Measurements from ENCODE around the gene ZNF124. TPM values are rescaled to one million over a fixed set of nuclear protein-coding genes. Genes with fewer than 3 reads are reported as not detected.
"Not testable (repeated sequence)": the region's sequence is repeated elsewhere in the genome, so short reads cannot be mapped to it uniquely, and the experiment has no call there.

ZNF124 gene
- 56.8 and 82.3 TPM in 2 replicates for total RNA-seq (2014; rRNA removed; shearing (Covaris generic); ENCODE audit: low replicate concordance)

DNA sequence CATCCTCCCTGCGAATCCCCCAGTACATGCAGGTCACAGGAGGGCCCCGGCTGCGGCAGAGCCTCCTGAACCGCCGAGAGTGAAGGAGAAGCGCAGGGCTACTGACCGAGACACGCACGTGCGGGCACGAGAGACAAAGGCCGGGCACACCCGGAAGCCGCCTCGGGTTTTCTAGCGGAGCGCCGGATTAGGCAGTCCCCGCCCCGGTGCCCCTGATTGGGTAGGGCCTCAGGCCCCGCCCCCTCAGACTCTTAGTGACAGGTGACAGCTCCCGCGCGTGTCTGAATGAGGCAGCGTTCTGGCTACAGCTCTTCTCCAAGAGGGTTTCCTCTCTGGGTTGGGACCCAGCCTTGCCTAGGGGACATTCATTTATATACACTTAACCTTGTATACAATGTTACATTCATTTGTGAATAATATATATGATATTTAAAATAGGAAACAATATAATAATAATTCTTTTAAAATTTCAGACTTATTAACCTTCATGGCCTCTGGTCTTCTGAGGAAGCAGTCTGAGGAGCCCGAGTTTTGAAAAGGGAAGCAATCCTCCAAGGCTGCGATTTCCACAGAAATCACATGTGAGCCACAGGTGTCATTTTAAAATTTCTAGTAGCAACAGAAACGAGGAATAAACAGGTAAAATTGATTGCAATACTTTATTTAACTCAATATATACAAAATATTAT, at the start of gene ZNF124:
Gene ZNF124 (minus strand): TSS at position 146 of the 689 bp plus-strand sequence. CDS start 143 bp downstream, at position 3.
- DNase-seq, H3K27me3 ChIP-seq: not testable (repeated sequence)
- Histone ChIP-seq H3K9me3 (peaks cover 13% of the 10 kb centered on the region), H3K36me3 (peaks cover 17% of the 10 kb centered on the region), H3K4me3 (peak within 1 kb of the TSS; percentile 21)

DNA sequence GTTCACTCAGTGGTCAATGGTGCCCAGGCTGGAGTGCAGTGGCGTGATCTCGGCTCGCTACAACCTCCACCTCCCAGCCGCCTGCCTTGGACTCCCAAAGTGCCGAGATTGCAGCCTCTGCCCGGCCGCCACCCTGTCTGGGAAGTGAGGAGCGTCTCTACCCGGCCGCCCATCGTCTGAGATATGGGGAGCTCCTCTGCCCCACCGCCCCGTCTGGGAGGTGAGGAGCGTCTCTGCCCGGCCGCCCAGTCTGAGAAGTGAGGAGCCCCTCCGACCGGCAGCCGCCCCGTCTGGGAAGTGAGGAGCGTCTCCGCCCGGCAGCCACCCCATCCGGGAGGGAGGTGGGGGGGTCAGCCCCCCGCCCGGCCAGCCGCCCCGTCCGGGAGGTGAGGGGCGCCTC, 48.5 kb upstream of the ZNF124 start:
- H3K4me3 ChIP-seq, H3K36me3 ChIP-seq, DNase-seq: not testable (repeated sequence)
- Histone ChIP-seq H3K9me3 (peaks cover 10% of the 10 kb centered on the region; the same call in 1 of the 2 replicates), H3K27me3 (peaks cover 11% of the 10 kb centered on the region)

DNA sequence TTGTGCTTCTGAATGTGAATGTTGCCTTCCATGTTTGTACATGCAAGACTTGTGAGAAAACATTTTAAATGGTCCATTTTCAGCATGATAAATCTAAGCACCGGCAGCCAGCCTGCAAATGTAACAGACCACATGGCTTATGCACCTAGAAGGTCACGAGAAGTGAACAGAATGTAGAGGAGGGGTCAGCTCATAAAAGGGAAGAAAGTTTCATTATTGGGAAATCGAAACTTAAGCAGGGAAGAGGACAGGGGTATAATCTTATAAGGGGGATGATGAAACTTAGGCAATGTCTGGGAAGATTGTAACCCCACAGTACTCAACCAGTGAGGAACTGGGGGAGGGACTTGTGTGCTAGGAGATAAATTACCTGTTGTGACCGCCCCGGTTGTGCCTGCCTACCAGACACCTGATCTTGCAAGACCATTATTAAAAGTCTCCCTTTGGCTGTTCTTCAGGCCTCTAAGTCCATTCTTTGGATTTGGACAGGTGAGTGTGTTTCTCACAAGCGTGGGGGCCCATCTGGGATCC, 46.4 kb upstream of the ZNF124 start:
- H3K9me3 ChIP-seq, result no peaks in the 10 kb centered on the region; the same call in 1 of the 2 replicates
- no peak for DNase-seq
- H3K27me3 ChIP-seq, result peaks cover 22% of the 10 kb centered on the region
- H3K4me3 ChIP-seq, result no peak overlapping the region
- no peaks in the 10 kb centered on the region for H3K36me3 ChIP-seq

DNA sequence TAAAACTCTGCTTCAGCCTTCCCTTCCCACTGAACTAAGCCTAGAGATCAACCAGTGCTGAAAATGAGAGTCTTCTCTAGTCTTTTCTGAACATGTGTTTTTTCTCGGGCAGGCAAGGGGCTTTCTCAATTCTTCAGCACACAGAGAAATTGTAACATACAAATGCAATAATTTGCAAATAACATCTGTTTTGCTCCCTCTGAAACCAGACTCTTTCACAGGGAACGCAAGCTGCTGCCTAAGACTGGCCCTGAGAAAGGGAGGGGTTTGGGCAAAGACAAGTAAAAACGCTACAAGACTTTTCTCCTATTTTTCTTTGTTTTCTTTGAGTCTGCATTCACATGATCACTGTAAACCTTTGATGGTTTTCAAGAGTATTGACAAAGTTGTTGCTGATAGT, 44.4 kb upstream of the ZNF124 start:
- DNase-seq, result no peak
- Histone ChIP-seq H3K4me3 (no peak overlapping the region), H3K36me3 (no peaks in the 10 kb centered on the region), H3K9me3 (no peaks in the 10 kb centered on the region; the same call in 1 of the 2 replicates), H3K27me3 (peaks cover 22% of the 10 kb centered on the region)

DNA sequence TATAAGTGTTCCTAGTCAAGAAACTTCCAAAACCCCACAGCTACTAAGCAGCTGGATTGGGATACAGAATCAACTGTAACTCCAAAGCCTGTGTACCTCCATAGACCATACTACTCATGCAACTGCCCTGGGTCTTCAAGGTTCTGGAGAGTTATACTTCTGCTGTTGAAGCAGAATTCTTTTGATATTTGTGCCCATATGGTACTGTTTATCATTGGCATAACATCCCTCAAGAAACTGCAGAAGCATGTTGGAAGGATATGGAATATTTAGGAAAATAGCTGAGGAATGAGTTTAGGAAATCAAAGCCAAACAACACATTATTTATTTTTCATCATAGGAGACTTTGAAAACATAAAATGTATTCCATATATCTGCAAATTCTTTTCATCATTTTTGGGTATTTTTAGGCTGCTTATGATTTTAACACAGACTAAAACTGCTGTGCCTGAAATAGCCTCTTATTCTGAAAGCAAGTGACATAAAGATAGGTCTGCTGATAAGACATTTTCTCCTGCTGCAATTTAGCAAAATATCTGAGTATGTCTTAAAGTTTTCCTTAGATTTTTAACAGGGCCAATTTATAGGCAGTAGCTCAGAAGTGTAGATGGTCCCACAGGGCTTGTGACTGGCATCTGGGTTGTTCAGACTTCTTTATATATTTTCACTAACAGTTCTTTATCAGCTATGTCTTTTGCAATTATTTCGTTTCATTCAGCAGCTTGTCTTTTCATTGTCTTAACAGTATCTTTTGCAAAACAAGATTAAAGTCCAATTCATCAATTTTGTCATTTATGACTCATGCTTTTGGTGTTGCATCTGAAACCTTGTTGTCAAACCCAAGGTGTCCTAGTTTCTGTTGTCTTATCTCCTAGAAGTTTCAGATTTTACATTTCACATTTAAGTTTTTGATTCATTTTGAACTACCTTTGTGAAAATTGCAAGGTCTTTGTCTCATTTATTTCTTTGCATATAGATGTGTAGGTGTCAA, 41.1 kb upstream of the ZNF124 start:
- no peak for DNase-seq
- no peak overlapping the region for H3K4me3 ChIP-seq

DNA sequence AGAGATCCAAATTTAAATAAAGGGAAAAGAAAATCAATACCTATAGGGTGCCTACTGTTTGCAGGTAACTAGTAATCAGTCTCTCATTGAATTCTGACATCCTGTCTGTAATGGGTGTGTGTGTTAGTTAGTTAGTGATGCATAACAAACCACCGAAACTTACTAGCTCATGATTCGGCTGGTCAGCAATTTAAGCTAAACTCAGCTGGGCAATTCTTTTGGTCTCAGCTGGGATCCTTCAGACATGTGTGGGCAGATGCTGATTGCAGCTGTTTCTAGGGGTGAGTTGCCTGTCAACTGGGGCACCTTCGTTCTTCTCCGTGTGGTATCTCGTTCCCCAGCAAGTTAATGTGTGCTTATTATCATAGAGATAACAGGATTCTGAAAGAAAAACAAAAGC, 40.2 kb upstream of the ZNF124 start:
- peaks cover 3% of the 10 kb centered on the region; the same call in 1 of the 2 replicates for H3K9me3 ChIP-seq
- H3K36me3 ChIP-seq, result peaks cover 24% of the 10 kb centered on the region
- no peak for DNase-seq
- H3K4me3 ChIP-seq, result no peak overlapping the region
- H3K27me3 ChIP-seq, result peaks cover 22% of the 10 kb centered on the region

More for the DNA sequence above, 41.1 kb upstream of the ZNF124 start:
- H3K36me3 ChIP-seq, result peaks cover 14% of the 10 kb centered on the region
- H3K27me3 ChIP-seq, result peaks cover 22% of the 10 kb centered on the region
- no peaks in the 10 kb centered on the region; the same call in 1 of the 2 replicates for H3K9me3 ChIP-seq

DNA sequence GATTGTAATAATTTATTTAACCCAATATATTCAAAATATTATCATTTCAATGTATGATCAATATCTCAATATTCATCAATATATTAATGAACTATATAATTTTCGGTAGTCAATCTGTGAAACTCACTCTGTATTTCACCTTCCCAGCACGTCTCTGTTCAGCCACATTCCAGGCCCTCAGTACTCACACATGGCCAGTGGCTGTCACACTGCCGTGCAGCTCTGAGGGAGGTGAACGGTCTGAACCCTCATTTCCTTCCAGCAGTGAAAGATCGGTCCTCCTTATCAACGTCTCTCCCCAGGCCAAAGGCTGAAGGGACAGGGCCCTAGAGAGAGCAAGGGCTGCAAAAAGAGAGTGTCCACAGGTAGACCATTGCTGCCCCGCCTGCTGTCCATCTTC, 39.5 kb upstream of the ZNF124 start:
- H3K27me3 ChIP-seq, result peaks cover 19% of the 10 kb centered on the region
- H3K36me3 ChIP-seq, result peaks cover 28% of the 10 kb centered on the region
- DNase-seq, result no peak
- peak overlapping the region; percentile 77 for H3K4me3 ChIP-seq
- peaks cover 3% of the 10 kb centered on the region; the same call in 1 of the 2 replicates for H3K9me3 ChIP-seq

DNA sequence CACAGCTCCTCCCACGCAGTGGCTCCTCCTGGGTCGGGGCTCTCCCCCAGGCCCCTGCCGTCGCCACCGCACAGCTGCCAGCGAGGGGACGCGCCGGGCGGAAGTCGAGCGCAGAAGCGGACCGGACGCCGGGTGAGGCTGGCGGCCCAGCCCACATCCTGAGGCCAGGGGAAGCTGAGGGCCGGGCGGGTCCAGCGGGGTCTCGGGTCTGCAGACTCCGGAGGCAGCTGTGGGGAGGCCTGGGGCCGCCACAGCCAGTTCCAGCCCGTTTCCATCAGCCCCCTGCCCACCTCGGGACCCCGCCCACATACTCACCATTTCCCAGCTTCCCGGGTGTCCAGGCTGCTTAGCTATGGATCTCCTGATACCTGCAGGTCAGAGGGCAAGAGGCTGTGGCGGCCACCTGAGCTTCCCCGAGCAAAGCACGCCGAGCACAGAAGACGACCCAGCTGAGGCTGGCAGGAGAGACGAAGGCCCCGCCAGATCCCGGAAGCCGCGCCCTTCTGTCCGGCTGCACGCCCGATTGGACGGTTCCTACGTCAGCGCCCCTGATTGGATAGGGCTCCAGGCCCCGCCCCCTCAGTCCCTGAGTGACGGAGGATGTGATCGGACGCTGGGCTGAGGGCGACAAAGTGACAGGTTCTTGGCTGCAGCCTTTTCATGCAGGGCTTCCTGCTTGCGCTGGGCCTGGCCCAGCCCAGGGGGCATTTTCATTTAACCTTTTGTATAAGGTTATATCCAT, 38.7 kb upstream of the ZNF124 start:
- DNase-seq, result peak; percentile 97
- Histone ChIP-seq H3K27me3 (peaks cover 13% of the 10 kb centered on the region), H3K9me3 (peaks cover 3% of the 10 kb centered on the region; the same call in 1 of the 2 replicates), H3K4me3 (peak overlapping the region; percentile 77), H3K36me3 (peaks cover 36% of the 10 kb centered on the region)

DNA sequence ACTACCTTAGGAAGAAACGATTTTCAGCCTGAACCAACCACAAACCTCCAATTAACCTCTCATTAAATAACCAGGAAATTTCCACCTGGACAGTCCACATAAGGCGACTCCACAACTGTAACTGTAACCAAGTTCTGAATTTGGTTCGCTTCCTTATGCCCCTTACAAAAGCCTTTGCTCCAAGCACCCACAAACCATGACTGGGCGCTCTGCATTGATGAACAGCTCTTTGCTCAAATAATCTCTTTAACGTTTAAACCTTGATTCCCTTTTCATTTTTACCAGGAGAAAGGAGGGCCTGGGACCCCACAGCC, 38.2 kb upstream of the ZNF124 start:
- peaks cover 39% of the 10 kb centered on the region for H3K36me3 ChIP-seq
- no peak for DNase-seq
- H3K27me3 ChIP-seq, result peaks cover 8% of the 10 kb centered on the region

DNA sequence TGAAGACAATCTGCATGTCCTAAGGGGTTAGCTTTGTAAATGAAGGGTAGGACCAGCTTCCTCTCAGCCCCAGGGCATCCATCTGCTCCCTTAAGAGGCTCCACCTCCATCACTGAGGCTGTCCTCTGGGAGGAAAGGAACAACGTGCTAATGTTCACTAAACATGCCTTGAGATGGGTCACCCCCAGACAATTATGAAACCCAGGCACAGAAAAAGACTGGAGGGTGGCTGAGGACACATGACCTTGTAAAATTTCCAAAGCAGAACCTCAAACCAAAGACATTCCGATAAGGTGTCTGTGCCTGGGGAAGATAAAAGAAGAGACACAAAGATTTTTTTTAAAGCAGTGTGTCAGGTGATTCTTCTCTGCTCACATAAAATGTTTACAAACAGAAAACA, 37.6 kb upstream of the ZNF124 start:
- H3K27me3 ChIP-seq, result peaks cover 2% of the 10 kb centered on the region; the same call in 1 of the 2 replicates
- peaks cover 42% of the 10 kb centered on the region for H3K36me3 ChIP-seq
- DNase-seq, result no peak
- peak overlapping the region; percentile 77 for H3K4me3 ChIP-seq
- H3K9me3 ChIP-seq, result peaks cover 4% of the 10 kb centered on the region

More for the DNA sequence above, 38.2 kb upstream of the ZNF124 start:
- peak overlapping the region; percentile 77 for H3K4me3 ChIP-seq
- H3K9me3 ChIP-seq, result peaks cover 4% of the 10 kb centered on the region

DNA sequence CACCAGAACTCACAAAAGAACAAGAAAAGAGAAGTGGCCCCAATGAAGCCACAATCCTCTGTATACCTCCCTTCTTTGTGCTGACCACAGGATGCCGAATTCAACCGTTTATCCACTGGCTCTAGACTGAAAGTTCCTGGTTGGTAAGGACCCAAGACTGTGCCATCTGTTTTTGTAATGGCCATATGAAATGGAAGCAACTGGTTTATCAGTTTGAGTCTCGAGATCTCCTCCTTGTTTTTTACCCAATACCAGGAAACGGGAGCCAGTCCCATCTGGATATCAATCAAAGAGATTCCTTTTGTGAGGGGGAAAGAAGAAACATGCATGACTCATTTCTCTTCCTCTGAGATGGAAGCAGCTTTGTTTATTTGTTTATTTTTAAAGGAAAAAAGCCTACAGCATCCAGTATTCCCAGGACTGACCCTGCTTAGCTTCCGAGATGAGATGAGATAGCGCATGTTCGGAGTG, 32.4 kb upstream of the ZNF124 start:
- Histone ChIP-seq H3K27me3 (no peaks in the 10 kb centered on the region), H3K36me3 (peaks cover 91% of the 10 kb centered on the region), H3K4me3 (no peak overlapping the region), H3K9me3 (peaks cover 27% of the 10 kb centered on the region)
- DNase-seq, result no peak

DNA sequence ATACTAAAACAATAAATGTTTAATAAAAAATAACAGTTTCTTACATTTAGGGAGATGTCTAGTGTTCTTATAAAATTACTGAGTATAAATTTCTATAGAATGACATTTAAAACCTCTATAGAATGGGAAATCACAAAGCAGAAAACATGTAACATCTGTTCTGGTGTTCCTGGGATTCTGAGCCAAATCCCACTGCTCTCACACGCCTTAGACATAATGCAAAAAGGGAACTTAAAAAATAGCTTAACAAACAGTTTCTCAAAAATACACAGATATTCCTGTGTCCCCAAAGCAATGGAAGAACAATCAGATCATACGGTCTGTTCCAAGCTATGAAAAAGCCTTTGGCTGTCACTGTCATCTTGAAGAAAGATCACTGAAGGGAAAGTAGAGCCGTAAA, 27.0 kb upstream of the ZNF124 start:
- Histone ChIP-seq H3K9me3 (peaks cover 33% of the 10 kb centered on the region), H3K36me3 (peaks cover 93% of the 10 kb centered on the region), H3K27me3 (no peaks in the 10 kb centered on the region), H3K4me3 (no peak overlapping the region)
- no peak for DNase-seq

DNA sequence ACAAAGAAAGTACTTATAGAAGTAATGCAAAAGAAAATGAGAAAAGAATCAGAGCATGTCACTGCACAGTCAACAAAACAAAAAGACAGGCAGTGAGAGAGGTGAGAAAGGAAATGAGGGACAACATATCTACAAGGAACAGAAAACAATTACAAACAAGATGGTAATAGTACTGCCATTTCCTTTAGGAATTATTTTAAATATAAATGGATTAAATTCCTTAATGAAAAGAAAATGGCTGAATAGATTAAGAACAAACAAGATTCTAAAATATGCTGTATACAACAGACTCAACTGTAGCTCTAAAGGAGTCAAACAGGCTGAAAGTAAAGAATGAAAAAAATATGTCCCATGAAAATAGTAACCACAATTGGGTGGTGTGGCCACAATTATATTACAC, 22.1 kb upstream of the ZNF124 start:
- peaks cover 45% of the 10 kb centered on the region for H3K9me3 ChIP-seq
- DNase-seq, result no peak
- H3K27me3 ChIP-seq, result no peaks in the 10 kb centered on the region
- no peak overlapping the region for H3K4me3 ChIP-seq
- peaks cover 81% of the 10 kb centered on the region for H3K36me3 ChIP-seq

DNA sequence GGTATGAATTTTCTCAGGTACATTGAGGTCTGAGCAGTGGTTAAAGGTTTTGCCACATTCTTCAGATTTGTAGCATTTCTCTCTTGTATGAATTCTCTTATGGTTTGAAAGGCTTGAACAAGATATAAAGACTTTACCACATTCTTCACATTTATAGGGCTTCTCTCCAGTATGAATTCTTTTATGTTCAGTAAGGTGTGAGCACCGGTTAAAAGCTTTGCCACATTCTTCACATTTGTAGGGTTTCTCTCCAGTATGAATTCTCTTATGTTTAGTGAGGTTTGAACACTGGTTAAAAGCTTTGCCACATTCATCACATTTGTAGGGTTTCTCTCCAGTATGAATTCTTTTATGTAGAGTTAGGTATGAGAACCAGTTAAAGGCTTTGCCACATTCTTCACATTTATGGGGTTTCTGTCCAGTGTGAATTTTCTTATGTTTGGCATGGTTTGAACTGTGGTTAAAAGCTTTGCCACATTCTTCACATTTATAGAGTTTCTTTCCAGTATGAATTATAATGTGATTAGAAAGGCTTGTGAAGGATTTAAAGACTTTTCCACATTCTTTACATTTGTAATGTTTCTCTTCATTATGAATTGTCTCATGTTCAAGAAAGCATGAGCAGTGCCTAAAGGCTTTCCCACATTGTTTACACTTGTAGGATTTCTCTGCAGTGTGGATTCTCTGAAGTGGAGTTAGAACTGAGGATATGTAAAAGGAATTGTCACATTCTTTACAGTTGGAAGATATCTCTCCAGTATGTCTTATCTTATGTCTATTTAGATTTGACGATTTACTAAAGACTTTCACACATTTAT, 18.4 kb upstream of the ZNF124 start:
- DNase-seq, result no peak
- peaks cover 60% of the 10 kb centered on the region for H3K9me3 ChIP-seq
- peaks cover 57% of the 10 kb centered on the region for H3K36me3 ChIP-seq

DNA sequence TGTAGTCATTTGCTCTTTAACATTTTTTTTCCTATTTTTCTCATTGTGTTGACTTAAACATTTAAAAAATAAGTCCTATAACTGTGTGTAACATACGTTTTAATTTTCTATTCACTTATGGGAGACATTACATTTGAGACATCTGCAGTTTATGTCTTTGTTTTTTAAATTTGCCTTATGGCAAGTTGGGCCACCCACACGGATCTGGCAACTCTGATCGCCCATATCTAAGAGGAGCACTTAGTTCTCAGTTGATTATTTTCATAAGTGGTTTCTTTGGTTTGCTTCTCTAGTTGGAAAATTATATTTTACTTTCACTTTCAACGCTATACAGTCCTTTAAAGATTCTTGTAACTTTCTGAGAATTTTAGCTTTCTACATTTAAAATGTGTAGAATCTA, 13.8 kb upstream of the ZNF124 start:
- DNase-seq, result no peak
- peaks cover 22% of the 10 kb centered on the region for H3K36me3 ChIP-seq
- H3K4me3 ChIP-seq, result no peak overlapping the region
- no peaks in the 10 kb centered on the region for H3K27me3 ChIP-seq
- H3K9me3 ChIP-seq, result peaks cover 32% of the 10 kb centered on the region

More for the DNA sequence above, 18.4 kb upstream of the ZNF124 start:
- Histone ChIP-seq H3K4me3 (no peak overlapping the region), H3K27me3 (no peaks in the 10 kb centered on the region)

All from MG63 (cell line).